GM10266 (cell line): ENCODE measurements around the gene ZNF254.
"Not testable (repeated sequence)": the region's sequence is repeated elsewhere in the genome, so short reads cannot be mapped to it uniquely, and the experiment has no call there.

Experiments used
- DNase-seq: peaks from one replicate; pipeline ENCODE4 v3.0.0; 2012; ENCODE audit errors: extremely low spot score
- CTCF ChIP-seq: IDR thresholded peaks from 2 replicates; pipeline ENCODE4 v1.5.1; 2012; ENCODE audit warnings: mild to moderate bottlenecking, low read depth; ENCODE audit not compliant: control insufficient read depth, insufficient read depth; ENCODE audit errors: missing control alignments

ZNF254 gene

GRCh38 chr19:24072720-24073119, 14.3 kb upstream of the ZNF254 start:
- TF ChIP-seq CTCF, result no peak
- no peak for DNase-seq

DNA sequence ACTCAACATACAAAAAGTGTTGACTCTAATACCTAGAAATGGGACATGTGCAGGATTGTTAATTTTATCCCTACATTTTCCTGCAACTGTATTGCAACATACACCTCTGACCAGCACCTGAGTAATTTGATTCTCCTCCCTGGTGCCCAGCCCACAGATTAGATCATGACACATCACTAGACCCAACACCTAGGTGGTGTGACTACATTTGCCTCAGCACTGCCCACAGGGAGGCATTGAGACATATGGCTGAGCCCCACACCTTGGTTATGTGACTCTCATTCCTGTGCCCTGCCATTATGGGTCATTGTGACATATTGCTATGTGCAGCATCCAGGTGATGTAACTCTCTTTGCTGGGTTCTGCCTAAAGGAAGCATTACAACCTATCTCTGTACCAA, 13.2 kb upstream of the ZNF254 start:
- no peak for TF ChIP-seq CTCF
- DNase-seq, result no peak

- DNase-seq, result no peak
- no peak for TF ChIP-seq CTCF
Observed at GRCh38 chr19:24074720-24075454, 12.1 kb upstream of the ZNF254 start.

DNA sequence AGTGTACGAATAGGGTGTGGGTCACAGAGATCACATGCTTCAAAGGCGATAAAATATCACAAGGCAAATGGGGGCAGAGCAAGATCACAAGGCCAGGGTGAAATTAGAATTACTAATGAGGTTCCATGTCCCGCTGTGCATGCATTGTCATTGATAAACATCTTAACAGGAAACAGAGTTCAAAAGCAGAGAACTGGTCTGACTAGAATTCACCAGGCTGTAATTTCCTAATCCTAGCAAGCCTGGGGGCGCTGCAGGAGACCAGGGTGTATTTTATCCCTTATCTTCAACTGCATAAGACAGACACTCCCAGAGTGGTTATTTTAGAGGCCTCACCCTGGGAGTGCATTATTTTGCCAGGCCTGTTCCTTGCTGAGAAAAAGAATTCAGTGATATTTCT, 11.5 kb upstream of the ZNF254 start:
- not testable (repeated sequence) for DNase-seq

- no peak for DNase-seq
- no peak for TF ChIP-seq CTCF
Observed at GRCh38 chr19:24078680-24079079, 8.3 kb upstream of the ZNF254 start.

DNA sequence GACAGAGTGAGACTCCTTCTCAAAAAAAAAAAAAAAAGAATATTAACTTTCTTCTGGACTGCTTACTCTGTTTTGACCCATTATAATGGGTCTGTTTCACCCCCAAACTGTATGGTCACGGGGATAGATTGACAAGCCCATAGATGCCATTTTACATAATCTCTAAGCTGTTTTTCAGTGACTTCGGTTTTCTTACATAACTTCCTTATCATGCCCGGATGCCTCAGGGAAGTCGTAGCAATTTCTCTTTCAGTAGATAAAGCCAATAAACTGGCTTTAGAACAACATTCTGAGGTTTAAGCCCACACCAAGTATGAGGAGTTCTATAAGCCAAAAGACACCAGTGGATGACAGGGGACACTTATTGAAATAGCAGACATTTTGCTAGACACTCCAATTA, 5.9 kb upstream of the ZNF254 start:
- DNase-seq, result no peak
- TF ChIP-seq CTCF, result no peak

GRCh38 chr19:24098359-24098758, 11.4 kb downstream of the ZNF254 start:
- DNase-seq, result no peak
- TF ChIP-seq CTCF, result no peak

DNA sequence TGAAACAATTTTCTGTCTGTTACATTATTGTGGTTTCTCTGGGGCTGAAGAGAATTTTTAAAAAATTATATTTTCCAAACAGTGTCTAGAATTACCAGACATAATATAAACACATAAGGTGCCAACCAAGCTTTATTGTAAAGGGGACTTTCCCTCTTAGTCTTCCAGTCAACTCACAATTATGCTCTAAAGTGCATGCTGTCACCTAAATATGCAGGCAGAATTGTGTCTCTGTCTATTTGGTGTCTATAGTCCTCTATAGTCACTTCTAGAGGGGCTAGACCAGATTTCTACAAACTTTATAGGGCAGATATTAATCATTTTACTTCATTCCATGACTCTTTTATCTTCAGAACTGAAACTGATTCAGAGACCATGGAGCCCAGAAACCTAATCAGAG, 12.8 kb downstream of the ZNF254 start:
- no peak for DNase-seq
- no peak for TF ChIP-seq CTCF

DNA sequence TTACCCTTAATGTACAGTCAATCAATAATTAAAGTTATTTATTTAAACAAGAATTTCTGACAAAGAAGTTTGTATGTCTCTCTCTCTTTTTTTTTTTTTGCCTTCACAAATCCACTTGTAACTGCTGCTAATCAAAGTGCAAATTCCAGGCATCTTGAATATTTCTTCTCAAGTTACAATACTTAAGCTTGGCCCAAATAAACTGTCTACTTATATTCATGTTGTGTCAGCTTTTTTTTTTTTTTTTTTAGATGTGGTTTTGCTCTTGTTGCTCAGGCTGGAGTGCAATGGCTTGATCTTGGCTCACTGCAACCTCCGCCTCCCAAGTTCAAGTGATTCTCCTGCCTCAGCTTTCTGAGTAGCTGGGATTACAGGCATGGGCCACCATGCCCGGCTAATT, 13.6 kb downstream of the ZNF254 start:
- DNase-seq, result not testable (repeated sequence)
